GM12878 (cell line): ENCODE measurements around the gene CNOT10.

Source experiments
- POLR2A ChIP-seq: IDR thresholded peaks from 2 replicates; pipeline ENCODE4 v1.6.1; 2011; ENCODE audit warnings: low read depth, mild to moderate bottlenecking, low read length
- POLR2AphosphoS5 ChIP-seq: IDR thresholded peaks from 2 replicates; pipeline ENCODE4 v1.6.1; 2011; ENCODE audit warnings: mild to moderate bottlenecking, low read length, inconsistent platforms
- SMARCA5 ChIP-seq: fragments of 450-650 bp; IDR thresholded peaks from 2 replicates; pipeline ENCODE4 v1.6.1; 2017; ENCODE audit warnings: mild to moderate bottlenecking
- TCF12 ChIP-seq: IDR thresholded peaks from 2 replicates; pipeline ENCODE4 v1.6.1; 2011; ENCODE audit warnings: low read depth, mild to moderate bottlenecking, low read length
- TF ChIP-seq, protein P1 (sequence below): IDR thresholded peaks from 2 replicates; pipeline ENCODE4 v1.6.1; 2011; ENCODE audit warnings: low read depth, low read length, improper control_type of control experiment, borderline replicate concordance

DNA sequence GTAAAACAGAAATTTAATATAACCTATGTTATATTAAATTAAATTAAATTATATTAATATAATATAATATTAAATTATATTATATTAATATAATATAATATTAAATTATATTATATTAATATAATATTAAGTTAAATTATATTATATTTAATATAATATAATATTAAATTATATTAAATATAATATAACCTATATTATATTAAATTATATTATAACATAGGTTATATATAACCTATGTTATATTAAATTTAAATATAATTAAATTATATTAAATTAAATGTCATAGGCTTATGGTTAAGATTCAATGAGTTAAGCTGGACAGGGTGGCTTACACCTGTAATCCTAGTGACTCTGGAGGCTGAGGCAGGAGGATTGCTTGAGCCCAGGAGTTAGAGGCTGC lies 40.6 kb upstream of the CNOT10 start:
- TF ChIP-seq, protein P1, sequence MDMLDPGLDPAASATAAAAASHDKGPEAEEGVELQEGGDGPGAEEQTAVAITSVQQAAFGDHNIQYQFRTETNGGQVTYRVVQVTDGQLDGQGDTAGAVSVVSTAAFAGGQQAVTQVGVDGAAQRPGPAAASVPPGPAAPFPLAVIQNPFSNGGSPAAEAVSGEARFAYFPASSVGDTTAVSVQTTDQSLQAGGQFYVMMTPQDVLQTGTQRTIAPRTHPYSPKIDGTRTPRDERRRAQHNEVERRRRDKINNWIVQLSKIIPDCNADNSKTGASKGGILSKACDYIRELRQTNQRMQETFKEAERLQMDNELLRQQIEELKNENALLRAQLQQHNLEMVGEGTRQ: no peak
- TF ChIP-seq SMARCA5 (no peak), POLR2A (no peak), POLR2AphosphoS5 (no peak), TCF12 (no peak)
